Trophoblast cell (in vitro differentiated cells and primary cell): ENCODE data around the gene PFKFB2.
A peak's percentile ranks its signal among the peaks of the same experiment; 100 is the strongest.

Source experiments
- DNase-seq, 2 donors: peaks; one replicate each; pipeline ENCODE4 v3.0.0-alpha.2; 2016
- H2AFZ ChIP-seq: 2 replicates; pipeline ENCODE4 v1.6.1; 2013; ENCODE audit warnings: low read length, moderate library complexity, mild to moderate bottlenecking; ENCODE audit not compliant: insufficient read depth, poor library complexity
- H2AK5ac ChIP-seq: 2 replicates; pipeline ENCODE4 v1.6.1; 2013; ENCODE audit warnings: mild to moderate bottlenecking, low read length
- H2BK120ac ChIP-seq: 2 replicates; pipeline ENCODE4 v1.6.1; 2013; ENCODE audit warnings: low read length, mild to moderate bottlenecking, moderate library complexity; ENCODE audit not compliant: insufficient read depth, poor library complexity
- H2BK12ac ChIP-seq: 2 replicates; pipeline ENCODE4 v1.6.1; 2013; ENCODE audit warnings: mild to moderate bottlenecking, low read length, moderate library complexity
- H2BK5ac ChIP-seq: 2 replicates; pipeline ENCODE4 v1.6.1; 2013; ENCODE audit warnings: low read length, low read depth, moderate library complexity, mild to moderate bottlenecking; ENCODE audit not compliant: poor library complexity
- H3K14ac ChIP-seq: 2 replicates; pipeline ENCODE4 v1.6.1; 2013; ENCODE audit warnings: mild to moderate bottlenecking, low read length
- H3K18ac ChIP-seq: 2 replicates; pipeline ENCODE4 v1.6.1; 2013; ENCODE audit warnings: mild to moderate bottlenecking, low read length
- H3K23ac ChIP-seq: 2 replicates; pipeline ENCODE4 v1.6.1; 2013; ENCODE audit warnings: low read length
- H3K27ac ChIP-seq: 2 replicates; pipeline ENCODE4 v1.5.1; 2013; ENCODE audit warnings: low read depth, mild to moderate bottlenecking, inconsistent platforms, low read length, moderate library complexity
- H3K27me3 ChIP-seq: 2 replicates; pipeline ENCODE4 v1.6.1; 2013; ENCODE audit warnings: inconsistent platforms, mild to moderate bottlenecking, low read length, moderate library complexity; ENCODE audit not compliant: insufficient read depth
- H3K36me3 ChIP-seq, 2 experiments: 1 replicate in 1 of 2; 2 replicates in 1 of 2; pipeline ENCODE4 v1.6.1; 2013; ENCODE audit warnings: low read length in 2 of 2, mild to moderate bottlenecking in 2 of 2, moderate library complexity in 1 of 2; ENCODE audit not compliant: insufficient read depth in 2 of 2, control insufficient read depth in 1 of 2
- H3K4ac ChIP-seq: 2 replicates; pipeline ENCODE4 v1.6.1; 2013; ENCODE audit warnings: low read depth, mild to moderate bottlenecking, low read length, moderate library complexity
- H3K4me1 ChIP-seq, 2 experiments: 1 replicate in 1 of 2; 2 replicates in 1 of 2; pipeline ENCODE4 v1.6.1; 2013; ENCODE audit warnings: low read length in 2 of 2, mild to moderate bottlenecking in 2 of 2, moderate library complexity in 1 of 2; ENCODE audit not compliant: insufficient read depth in 2 of 2, control insufficient read depth in 1 of 2
- H3K4me2 ChIP-seq: 2 replicates; pipeline ENCODE4 v1.6.1; 2013; ENCODE audit warnings: inconsistent platforms, mild to moderate bottlenecking, low read length, moderate library complexity
- H3K4me3 ChIP-seq: 2 replicates; pipeline ENCODE4 v1.5.1; 2013; ENCODE audit warnings: mild to moderate bottlenecking, low read depth, low read length, inconsistent platforms
- H3K79me1 ChIP-seq: one replicate; pipeline ENCODE4 v1.6.1; 2013; ENCODE audit warnings: low read length
- H3K79me2 ChIP-seq: 2 replicates; pipeline ENCODE4 v1.6.1; 2013; ENCODE audit warnings: low read length, mild to moderate bottlenecking; ENCODE audit not compliant: control insufficient read depth, insufficient read depth, poor library complexity
- H3K9ac ChIP-seq: 2 replicates; pipeline ENCODE4 v1.6.1; 2013; ENCODE audit warnings: mild to moderate bottlenecking, low read length
- H3K9me3 ChIP-seq: 2 replicates; pipeline ENCODE4 v1.6.1; 2013; ENCODE audit warnings: low read depth, mild to moderate bottlenecking, control low read depth, inconsistent platforms, low read length; ENCODE audit not compliant: insufficient read depth
- H4K12ac ChIP-seq: 2 replicates; pipeline ENCODE4 v1.6.1; 2013; ENCODE audit warnings: low read depth, mild to moderate bottlenecking, low read length, moderate library complexity
- H4K8ac ChIP-seq: 2 replicates; pipeline ENCODE4 v1.6.1; 2013; ENCODE audit warnings: low read depth, mild to moderate bottlenecking, low read length, moderate library complexity
- H4K91ac ChIP-seq: one replicate; pipeline ENCODE4 v1.6.1; 2013; ENCODE audit warnings: low read depth, mild to moderate bottlenecking, low read length, moderate library complexity
- WGBS: extraction: QIAGEN DNeasy Blood & Tissue Kit; methylation state at CpG from one replicate; pipeline ENCODE4 v1.1.7; 2013; ENCODE audit warnings: missing lambda C conversion rate; ENCODE audit not compliant: insufficient read length, insufficient coverage; ENCODE audit errors: extremely low coverage; 5-methylcytosine and 5-hydroxymethylcytosine counted together

PFKFB2 gene

DNA sequence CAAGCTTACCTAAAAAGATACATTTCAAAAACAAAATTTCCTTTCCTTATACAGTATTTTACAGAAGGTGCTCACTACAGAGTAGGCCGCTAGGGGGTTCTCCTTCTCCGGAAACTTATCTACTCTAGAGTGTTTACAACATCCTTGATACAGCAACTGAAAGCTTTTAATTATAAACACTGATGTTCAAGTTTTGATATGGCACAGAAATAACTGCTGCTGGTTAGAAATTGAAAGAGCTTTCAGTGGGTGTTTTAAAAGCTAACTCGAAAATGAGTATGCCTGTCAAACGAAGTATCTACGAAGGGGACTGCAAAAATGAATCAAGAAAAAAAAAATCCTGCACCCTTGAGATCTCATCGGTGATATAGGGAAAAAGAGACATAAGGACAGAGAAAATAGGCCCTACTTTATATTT lies 3.1 kb upstream of the PFKFB2 start:
- Histone ChIP-seq H2BK5ac (peak overlapping the region; percentile 35), H3K79me2 (peaks cover 9% of the 10 kb centered on the region), H3K79me1 (peaks cover 18% of the 10 kb centered on the region), H3K4me3 (peak overlapping the region; percentile 100), H4K91ac (no peak overlapping the region), H3K18ac (no peak overlapping the region), H3K23ac (no peak overlapping the region), H2AK5ac (no peak overlapping the region), H2BK12ac (no peak overlapping the region), H4K12ac (no peak overlapping the region), H3K27me3 (no peaks in the 10 kb centered on the region), H3K9me3 (peaks cover 2% of the 10 kb centered on the region), H3K4me1 (peaks cover 3 to 12% of the 10 kb centered on the region in 2 experiments), H3K4ac (no peak overlapping the region), H2BK120ac (no peak overlapping the region), H3K4me2 (peak overlapping the region; percentile 82), H3K27ac (peak overlapping the region; percentile 74), H3K9ac (peak overlapping the region; percentile 100), H3K14ac (no peak overlapping the region), H3K36me3 (peaks cover 2 to 13% of the 10 kb centered on the region in 2 experiments), H2AFZ (no peak overlapping the region), H4K8ac (no peak overlapping the region)
- no CpG with 5 or more reads among the region's 6 CpGs for WGBS
- peak; percentile 48 to 77 for DNase-seq

DNA sequence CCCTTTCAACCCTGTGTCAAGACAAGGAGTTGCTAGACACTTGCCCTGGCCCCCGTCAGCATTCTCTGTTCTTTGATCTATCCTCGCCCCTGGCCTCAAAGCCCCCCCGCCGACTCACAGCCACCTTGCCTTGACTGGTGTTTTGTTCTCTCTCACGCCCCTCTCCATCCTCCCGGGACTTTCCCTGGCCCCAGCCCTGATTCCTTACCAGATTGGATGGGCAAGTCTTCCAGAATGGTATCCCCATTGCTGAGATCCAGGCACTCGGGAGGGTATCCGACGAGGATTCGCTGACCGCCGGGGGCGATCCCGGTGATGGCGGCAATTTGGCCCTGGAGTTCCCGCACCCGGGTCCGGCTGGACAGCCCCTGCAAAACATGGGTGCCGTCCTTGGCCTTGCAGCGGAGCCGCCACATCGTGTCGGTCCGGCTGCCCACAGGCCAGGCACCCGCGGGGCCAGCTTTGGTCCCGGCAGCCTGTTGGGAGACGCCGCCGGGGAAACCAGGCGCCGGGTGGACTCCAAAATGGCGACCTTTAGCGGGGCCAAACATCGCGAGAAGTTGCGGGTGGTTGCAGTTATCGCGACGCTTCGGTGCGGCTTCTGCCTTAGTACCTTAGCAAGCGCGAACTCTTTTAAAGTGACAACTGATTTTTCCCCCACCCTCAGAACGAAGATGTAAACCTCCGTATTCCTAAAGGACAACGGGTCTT lies 2.4 kb upstream of the PFKFB2 start:
- Histone ChIP-seq H3K4me1 (peaks cover 3 to 12% of the 10 kb centered on the region in 2 experiments), H4K12ac (peak overlapping the region; percentile 46), H3K27me3 (no peaks in the 10 kb centered on the region), H2BK12ac (no peak overlapping the region), H3K9ac (peak overlapping the region; percentile 100), H3K79me2 (peaks cover 9% of the 10 kb centered on the region), H3K36me3 (peaks cover 2 to 14% of the 10 kb centered on the region in 2 experiments), H3K4me2 (peak overlapping the region; percentile 82), H2BK120ac (peak overlapping the region; percentile 48), H3K18ac (peak overlapping the region; percentile 77), H4K91ac (peak overlapping the region; percentile 80), H3K23ac (no peak overlapping the region), H3K4ac (peak overlapping the region; percentile 48), H3K4me3 (peak overlapping the region; percentile 100), H2AK5ac (peak overlapping the region; percentile 81), H3K14ac (peak overlapping the region; percentile 87), H3K79me1 (peaks cover 18% of the 10 kb centered on the region), H2AFZ (peak overlapping the region; percentile 84), H2BK5ac (peak overlapping the region; percentile 35), H4K8ac (peak overlapping the region; percentile 93), H3K9me3 (peaks cover 2% of the 10 kb centered on the region), H3K27ac (peak overlapping the region; percentile 74)
- DNase-seq = peak; percentile 91 to 99
- WGBS = no CpG with 5 or more reads among the region's 47 CpGs

DNA sequence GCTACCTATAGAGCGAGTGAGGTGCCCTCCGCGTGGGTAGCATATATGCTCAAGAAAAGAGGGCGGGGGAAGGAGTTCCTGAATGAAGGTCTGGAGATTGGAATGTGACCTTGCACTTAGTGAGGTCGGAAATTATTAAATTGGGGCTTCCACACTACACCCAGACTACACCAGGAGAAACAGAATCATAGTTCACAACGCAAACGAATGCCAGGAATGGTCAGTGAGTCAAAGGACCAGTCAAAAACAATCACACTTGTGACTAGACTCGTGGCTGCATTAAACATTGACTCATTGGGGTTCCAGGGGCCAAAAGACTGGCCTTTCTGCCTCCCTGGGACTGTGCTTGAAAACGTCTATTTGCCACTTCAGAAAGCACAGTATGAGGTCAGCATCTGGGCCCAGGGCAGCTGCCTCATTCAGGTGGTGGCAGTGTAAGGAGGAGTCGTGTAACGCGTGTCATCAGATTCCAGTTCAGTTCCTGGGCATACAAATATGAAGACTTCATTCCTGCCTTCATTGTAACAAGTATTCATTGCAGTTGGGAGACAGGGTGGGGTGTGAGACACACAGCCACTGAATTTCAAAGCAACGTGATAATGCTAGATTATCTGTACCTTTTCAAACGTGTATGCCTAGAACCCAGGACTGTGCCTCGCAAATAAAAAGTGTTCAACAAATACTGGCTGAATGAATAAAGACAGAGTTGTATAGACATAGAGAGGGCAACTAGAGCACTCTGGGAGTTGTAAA lies 1.7 kb upstream of the PFKFB2 start, which contains the start of gene YOD1:
Gene YOD1 (minus strand): TSS at position 18 of the 753 bp plus-strand sequence. CDS start 178 bp downstream, outside the sequence.
- Histone ChIP-seq H3K4ac (peak within 1 kb of the TSS; percentile 48), H3K14ac (peak within 1 kb of the TSS; percentile 87), H2AFZ (peak within 1 kb of the TSS; percentile 84), H3K18ac (peak within 1 kb of the TSS; percentile 77), H3K4me2 (peak within 1 kb of the TSS; percentile 91), H3K9ac (peak within 1 kb of the TSS; percentile 100), H3K23ac (no peak within 1 kb of the TSS), H3K9me3 (peaks cover 2% of the 10 kb centered on the region), H3K4me3 (peak within 1 kb of the TSS; percentile 100), H2BK12ac (peak within 1 kb of the TSS; percentile 15), H3K27me3 (no peaks in the 10 kb centered on the region), H3K79me2 (peaks cover 9% of the 10 kb centered on the region), H4K12ac (peak within 1 kb of the TSS; percentile 46), H2BK120ac (peak within 1 kb of the TSS; percentile 48), H2AK5ac (peak within 1 kb of the TSS; percentile 81), H2BK5ac (peak within 1 kb of the TSS; percentile 35), H4K8ac (peak within 1 kb of the TSS; percentile 93), H3K4me1 (peaks cover 3 to 12% of the 10 kb centered on the region in 2 experiments), H3K36me3 (peaks cover 2 to 15% of the 10 kb centered on the region in 2 experiments), H4K91ac (peak within 1 kb of the TSS; percentile 80), H3K79me1 (peaks cover 18% of the 10 kb centered on the region), H3K27ac (peak within 1 kb of the TSS; percentile 74)
- DNase-seq = peak; percentile 80 to 83
- WGBS = no CpG with 5 or more reads among the region's 15 CpGs

DNA sequence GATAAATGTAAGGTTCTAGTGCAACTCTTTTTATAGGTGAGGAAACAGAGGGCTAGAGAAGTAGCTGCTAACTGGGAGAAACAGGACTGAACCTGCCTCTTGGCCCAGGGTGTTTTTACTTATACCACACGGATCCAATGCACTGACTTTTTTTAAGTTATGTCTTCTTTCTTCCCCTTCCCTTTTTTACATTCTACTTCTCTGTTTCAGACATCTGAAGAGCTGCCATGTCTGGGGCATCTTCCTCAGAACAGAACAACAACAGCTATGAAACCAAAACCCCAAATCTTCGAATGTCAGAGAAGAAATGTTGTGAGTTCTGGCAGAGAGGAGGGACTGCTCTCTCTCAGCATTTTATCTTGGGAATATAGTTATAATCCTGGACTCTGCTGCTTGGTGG lies 1.4 kb downstream of the PFKFB2 start:
- Histone ChIP-seq H2BK5ac (no peak overlapping the region), H3K79me1 (peaks cover 18% of the 10 kb centered on the region), H3K23ac (no peak overlapping the region), H2AFZ (no peak overlapping the region), H4K91ac (no peak overlapping the region), H3K79me2 (peaks cover 9% of the 10 kb centered on the region), H2BK120ac (no peak overlapping the region), H3K18ac (no peak overlapping the region), H3K9ac (no peak overlapping the region), H3K27ac (no peak overlapping the region), H2BK12ac (no peak overlapping the region), H4K12ac (no peak overlapping the region), H3K36me3 (peaks cover under 1 to 2% of the 10 kb centered on the region in 2 experiments), H4K8ac (no peak overlapping the region), H3K4me3 (no peak overlapping the region), H3K4me1 (peaks cover 3 to 12% of the 10 kb centered on the region in 2 experiments), H2AK5ac (no peak overlapping the region), H3K4me2 (no peak overlapping the region), H3K27me3 (no peaks in the 10 kb centered on the region), H3K9me3 (peaks cover 2% of the 10 kb centered on the region), H3K14ac (no peak overlapping the region), H3K4ac (no peak overlapping the region)
- no peak for DNase-seq
- WGBS = no CpG with 5 or more reads among the region's 2 CpGs
